HG03439 (cell line): ENCODE measurements around the gene NAALADL2.

Experiments used
- ATAC-seq: cut with Tn5 transposase; IDR thresholded peaks from one replicate; pipeline ENCODE4 v1.9.1; 2021; ENCODE audit warnings: mild to moderate bottlenecking, moderate library complexity; ENCODE audit not compliant: unreplicated experiment

NAALADL2 gene

DNA sequence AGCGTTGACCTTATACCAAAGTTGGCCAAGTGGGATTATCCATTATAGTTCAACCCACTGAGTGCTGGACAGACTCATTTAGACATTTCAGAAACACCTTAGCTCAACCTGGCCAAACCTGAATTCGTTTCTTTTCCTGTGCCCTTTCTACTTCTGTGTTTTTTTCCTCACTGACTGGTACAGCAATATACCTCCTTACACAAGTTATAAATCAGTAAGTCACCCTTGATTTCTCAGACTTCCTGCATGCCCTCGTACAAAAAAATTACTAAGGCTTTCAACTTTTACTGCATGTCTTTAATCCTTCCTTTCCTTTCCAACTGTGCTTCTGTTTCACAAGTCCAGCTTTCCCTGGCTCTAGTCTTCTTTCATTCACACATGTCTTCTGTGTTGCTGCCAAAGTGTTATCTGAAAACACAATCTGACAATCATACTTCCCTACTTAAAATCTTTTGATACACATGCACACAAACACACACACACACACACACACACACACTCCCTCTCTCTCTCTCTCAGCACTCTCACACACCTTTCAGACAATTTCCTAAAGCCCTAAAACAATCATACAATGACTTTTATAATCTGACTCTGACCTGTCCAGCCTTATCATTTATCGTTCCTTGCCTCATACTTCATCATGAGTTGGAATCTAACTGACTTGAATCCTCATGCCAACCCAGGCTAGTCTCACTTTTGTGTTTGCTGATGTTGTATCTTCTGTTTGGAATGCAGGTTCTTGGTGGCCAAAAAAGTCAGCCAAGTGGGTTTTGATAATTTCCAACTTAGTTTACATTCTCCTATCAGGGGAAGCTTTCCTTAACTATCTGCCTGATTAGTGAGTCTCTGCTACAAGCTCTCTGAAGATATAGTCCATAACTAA is 436.4 kb downstream of the NAALADL2 start:
- no peak for ATAC-seq

- ATAC-seq: no peak
Observed at GRCh38 chr3:175297216-175297615, 438.1 kb downstream of the NAALADL2 start.

DNA sequence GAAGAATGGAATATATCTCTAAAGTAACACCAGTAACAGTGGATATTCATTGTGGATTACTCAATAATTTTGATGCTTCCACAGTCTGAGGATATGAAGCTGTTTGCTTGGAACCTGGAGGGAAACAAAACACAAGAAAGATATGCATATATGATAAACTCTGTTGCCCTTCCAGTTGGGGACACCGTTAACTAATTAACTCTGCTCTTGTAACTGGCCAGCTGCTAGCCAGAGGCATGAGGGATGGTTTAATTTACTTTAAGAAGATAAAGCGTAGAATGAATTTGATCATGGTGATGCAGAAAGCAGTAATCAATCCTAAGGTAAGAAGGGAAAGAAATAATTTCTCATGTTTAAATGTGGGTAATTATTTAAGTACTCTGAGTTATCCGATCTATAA is 442.6 kb downstream of the NAALADL2 start:
- no peak for ATAC-seq

- ATAC-seq: no peak
Observed at GRCh38 chr3:175304404-175304803, 445.3 kb downstream of the NAALADL2 start.

- ATAC-seq: no peak
Observed at GRCh38 chr3:175307642-175308041, 448.5 kb downstream of the NAALADL2 start.

DNA sequence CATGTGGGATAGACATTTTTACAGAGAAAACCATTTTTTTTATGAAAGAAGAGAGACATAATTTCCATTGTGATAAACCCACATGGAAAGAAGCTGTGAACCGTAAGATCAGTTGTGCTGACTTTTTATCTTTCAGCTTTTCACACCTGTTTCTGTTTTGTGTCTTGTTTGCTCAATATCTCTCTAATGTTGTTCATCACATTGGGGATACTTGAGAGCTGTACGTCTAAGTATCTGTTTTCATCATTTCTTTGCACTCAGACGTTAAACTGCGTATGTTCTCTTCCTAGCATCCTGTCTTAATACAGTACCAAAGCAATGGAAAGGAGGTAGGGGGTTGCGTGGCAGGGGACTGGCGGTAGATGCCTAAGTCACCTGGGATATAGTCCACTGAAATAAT is 449.0 kb downstream of the NAALADL2 start:
- no peak for ATAC-seq

DNA sequence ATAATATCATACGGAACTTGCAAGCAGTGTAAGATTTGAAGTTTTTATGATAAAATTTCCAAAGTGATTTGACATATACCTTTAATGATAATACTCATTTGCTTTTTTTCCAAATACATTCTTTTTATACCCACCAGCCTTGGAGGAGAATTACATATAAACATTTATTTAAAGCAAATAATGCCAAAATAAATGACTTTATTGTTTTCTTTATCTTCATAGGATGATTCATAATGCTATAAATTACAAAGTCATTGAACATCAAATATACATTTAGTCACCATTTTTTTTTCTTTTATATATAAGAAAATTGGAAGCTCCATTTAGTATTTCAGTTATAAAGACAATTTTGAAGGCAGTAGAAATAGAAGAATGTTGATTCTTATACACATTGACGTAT is 450.9 kb downstream of the NAALADL2 start:
- ATAC-seq: no peak

DNA sequence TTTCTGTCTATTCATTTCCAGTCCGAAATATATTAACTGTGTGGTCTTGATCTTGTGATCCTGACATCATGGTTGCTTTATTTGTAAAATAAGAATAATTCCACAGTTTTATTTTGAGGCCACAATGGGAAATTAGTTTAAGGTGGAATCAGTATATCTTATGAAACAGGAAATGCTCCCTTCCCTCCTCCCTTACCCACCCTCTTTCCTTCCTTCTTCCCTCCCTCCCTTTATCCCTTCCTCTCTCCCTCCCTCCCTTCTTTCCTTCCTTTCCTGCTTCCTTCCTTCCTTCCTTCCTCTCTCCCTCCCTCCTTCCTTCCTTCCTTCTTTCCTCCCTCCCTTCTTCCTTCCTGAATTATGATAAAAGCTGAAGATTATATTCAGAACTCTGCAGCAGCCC is 452.3 kb downstream of the NAALADL2 start:
- ATAC-seq: no peak

DNA sequence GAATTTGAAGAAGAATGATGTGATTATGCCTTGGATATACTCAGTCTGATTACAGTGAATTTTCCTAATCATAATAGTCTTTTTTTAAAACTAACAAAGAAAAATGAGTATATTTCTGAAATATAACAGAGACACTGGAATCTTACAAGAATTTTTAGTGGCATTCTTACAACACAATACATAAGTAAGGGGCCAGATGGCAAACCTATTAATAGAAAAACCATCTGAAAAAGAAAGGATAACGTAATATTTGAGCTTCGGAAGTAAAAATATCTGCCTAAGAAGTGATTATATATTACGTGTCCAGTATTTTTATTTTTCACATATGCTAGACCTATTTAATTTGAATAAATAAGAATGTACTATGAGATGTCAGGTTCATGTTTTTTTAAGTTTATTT is 452.8 kb downstream of the NAALADL2 start:
- ATAC-seq: no peak

- no peak for ATAC-seq
Observed at GRCh38 chr3:175312791-175313190, 453.7 kb downstream of the NAALADL2 start.

- no peak for ATAC-seq
Observed at GRCh38 chr3:175316799-175317198, 457.7 kb downstream of the NAALADL2 start.

DNA sequence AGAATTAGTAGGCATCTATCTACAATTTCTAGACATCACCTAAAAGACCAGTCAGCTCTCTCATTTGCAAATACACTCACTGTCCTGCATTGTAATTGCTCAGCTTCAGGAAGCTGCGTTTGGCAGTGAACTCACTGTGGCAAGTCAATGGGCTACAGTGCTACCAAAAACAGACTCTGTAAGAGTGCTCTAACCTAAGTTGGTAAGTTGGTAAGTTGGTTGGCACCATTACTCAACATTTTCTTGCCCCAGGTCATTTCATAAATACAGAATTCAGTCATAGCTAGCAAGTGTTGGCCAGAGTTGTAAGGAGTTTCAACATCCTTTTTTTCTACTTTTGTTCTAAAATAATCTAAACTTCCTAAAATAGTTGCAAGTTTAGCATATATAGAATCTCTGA is 466.3 kb downstream of the NAALADL2 start:
- ATAC-seq: no peak

DNA sequence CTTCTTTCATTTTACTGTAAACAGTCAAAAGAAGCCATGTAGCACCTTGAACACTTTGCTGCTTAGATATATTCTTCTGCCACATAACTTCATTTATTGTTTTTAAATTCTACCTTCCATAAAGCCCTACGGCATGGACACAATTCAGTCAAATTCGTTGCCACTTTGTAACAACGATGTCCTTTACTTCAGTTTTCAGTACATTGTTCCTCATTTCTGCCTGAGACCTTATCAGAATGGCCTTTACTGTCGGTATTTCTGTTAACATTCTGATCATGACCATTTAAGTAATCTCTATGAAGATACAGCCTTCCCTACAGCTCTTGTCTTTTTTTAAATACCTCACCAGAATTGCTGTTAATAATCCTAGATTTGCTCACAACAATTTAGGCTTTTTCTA is 466.9 kb downstream of the NAALADL2 start:
- ATAC-seq: no peak

DNA sequence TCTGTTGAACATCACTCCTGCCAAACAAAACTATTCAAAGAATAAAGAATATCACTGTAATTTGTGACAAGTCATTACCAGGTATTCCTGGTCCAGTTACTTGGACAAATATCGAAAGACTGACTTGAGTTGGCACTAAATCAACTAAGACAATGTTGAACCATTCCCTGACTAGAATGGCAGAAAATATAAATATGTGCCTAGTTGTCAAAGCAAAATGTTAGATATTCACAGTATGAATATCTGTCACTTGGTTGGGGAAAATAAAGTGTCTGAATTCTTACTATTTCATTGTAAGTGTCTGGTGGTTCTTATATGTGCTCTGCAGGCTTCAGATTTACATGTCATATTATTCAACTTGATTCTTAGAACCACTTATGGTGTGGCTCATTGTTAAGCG is 470.2 kb downstream of the NAALADL2 start:
- no peak for ATAC-seq

- ATAC-seq: no peak
Observed at GRCh38 chr3:175335229-175335628, 476.1 kb downstream of the NAALADL2 start.

GRCh38 chr3:175336406-175337133 is 477.4 kb downstream of the NAALADL2 start:
- ATAC-seq: no peak

GRCh38 chr3:175337631-175338030 is 478.5 kb downstream of the NAALADL2 start:
- ATAC-seq: no peak

GRCh38 chr3:175338775-175339535 is 479.8 kb downstream of the NAALADL2 start:
- no peak for ATAC-seq

- no peak for ATAC-seq
Observed at GRCh38 chr3:175340338-175341015, 481.3 kb downstream of the NAALADL2 start.

GRCh38 chr3:175342196-175342595 is 483.1 kb downstream of the NAALADL2 start:
- ATAC-seq: no peak

DNA sequence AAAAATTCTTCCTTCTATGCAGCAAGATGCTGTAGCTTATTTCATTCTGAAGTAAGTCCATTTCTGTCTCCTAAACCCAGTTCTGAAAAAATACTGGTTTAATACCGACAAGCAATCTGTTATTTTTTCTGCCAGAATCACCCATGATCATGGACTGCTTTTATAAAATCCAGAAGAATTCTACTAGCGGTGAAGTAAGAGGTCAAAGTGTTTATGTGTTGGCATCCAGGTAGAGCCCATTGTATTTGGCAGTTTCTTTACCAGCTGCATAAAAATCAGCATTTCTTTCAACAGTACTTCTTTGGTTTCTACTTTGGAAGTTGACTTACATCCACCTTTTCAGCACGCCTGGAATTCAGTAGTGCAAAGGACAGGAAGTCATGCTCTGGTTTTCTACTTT is 484.8 kb downstream of the NAALADL2 start:
- no peak for ATAC-seq
